HG02938 (cell line): ENCODE measurements around the gene TRIO.

Experiments
- ATAC-seq: cut with Tn5 transposase; IDR thresholded peaks from one replicate; pipeline ENCODE4 v1.9.1; 2021; ENCODE audit warnings: mild to moderate bottlenecking, moderate library complexity; ENCODE audit not compliant: unreplicated experiment

TRIO gene

DNA sequence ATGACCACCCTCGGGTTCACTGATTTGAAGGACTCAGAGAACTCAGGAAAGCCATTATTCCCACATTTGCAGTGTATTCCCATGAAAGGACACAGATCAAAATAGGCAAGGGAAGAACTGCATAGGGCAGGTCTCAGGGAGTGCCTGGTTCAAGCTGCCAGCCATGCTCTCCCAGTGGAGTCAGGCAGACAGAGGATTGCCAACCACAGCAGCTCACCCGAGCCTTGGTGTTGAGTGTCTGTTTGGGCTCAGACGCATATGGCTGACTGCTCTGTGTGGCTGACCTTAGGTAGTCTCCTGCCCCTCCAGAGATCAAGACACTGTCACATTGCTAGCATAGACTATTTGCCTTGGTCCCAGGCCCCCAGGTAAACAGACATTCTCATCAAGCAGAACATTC lies 322.6 kb downstream of the TRIO start:
- ATAC-seq, result no peak

DNA sequence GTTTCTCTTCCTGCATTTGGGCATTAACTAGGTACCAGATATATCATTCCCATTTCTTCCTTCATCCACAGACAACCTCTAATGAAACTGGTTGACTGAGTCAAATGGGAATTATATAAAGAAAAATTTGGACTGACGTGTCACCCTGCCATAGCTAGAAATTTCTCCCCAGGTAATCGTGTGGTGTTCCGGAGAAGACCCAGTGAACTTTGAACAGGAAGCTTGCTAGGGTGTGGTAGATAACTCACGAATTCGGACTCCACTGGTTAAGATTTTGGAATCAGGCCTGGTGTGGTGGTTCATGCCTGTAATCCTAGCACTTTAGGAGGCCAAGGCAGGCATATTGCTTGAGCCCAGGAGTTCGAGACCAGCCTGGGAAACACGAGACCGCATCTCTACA lies 324.1 kb downstream of the TRIO start:
- ATAC-seq, result no peak

DNA sequence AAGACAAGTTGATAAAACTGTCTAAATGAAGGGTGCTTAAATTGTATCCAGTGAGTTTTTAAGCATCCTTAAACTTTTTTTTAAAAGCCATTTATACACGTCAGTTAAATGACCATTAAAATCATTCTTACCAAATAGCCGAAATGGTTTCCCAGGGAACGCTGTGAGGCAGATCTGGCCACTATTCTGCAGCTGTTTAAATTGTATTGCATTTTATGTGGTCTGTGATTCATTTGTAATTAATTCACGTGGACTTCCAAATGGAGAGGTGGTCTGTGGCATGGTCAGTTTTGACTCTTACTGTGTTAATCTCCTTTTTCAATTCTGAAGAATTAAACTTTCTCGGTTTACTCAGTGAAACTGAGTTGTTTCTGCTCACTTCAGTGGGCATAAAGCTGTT lies 324.7 kb downstream of the TRIO start:
- ATAC-seq, result no peak

DNA sequence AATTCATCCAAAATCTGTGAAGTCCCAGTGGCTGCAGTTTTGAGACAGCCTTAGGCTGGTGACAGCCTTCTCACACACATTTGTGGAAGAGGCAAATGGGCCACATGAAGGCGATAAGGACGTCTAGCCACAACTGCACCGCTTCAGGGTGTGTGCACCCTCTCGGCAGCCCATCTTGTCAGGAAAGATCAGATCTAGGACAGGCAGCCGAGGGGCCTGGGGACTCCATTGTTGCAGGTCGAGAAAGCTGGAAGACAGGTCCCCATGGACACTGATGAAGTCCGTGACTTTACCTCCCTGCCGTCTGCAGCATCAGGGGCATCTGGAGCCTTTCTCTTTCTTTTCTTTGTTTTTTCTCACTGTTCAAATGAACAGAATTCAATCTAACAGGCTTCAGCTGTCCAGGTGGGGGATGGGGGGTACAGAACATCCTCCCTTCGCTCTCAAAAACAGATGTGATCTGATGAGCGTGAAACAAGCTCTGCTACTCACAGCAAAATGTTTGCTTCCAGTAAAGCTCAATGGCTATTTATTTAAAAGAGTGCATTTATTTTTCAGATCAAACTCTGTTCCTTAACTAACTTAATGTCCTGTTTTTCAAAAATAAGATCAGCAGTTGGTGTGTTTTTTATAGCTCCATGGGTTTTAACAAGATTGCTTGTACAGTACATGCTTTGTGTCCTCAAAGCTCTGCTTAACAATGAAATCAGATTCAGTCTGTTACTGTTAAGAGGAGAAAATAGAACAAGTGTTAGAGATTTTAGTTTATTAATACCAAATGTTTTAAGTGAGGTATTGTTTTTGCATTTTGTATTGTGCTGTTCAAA lies 326.6 kb downstream of the TRIO start:
- ATAC-seq, result no peak

DNA sequence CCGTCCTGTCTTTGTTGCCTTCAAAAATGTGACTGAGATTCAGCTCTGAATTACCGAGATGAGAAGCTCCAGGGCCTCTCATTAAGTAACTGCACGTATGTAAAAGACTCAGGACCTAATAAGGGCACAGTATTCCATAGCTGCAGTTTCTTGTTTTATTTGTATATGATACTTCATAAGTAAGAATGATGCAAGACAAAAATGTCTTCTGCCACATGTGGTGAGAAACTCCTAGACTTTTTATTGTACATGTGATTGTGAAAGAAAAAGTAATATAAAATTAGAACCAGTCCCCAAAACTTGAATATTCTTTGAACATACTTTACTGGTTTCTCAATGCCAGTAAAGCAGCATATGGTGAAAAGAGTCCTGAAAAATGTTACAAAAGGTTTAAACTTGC lies 328.4 kb downstream of the TRIO start:
- no peak for ATAC-seq

DNA sequence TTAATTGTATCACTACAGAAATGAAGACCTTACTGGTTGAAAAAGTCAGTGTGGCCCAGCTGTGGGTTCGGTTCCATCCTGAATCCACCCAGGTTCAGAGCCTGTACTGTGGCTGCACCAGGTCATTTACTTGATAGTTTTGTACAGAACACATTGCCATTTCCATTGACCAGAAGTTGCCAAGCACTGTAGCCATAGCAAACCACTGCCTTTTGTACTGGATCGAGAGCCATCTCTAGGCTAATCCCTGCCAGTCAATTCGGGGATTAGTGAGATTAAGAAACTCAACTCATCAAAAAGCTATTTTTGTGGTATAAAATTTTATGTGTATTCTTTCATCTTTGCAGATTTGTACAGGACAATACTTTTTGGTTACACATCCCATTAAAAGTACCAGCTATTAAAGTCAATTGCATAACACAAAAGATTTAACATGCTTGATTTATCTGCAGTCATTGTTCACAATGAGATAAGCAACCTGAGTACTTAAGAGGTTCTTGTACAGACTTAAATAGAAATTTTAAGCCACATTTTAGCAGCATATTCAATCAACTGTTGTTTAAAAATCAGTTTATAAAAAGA lies 329.9 kb downstream of the TRIO start:
- ATAC-seq, result no peak

DNA sequence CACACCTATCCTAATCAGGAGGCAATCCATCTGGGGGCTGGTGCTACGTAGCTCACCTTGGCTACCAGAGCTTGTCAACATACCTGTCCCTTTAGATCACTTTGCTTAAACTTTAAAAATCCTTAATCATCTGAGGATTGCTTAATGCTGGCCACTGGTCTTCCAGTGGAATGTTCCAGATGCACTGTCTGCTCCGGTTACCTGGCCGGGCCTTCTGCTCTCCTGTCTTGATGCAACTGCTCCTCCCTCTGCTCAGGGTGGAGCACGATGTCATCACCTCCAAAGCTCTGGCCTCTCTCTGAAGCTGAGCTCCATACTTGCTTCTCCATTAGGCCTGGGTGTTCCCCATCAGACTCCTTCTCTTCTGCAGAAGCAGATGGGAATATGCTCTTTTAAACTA lies 331.9 kb downstream of the TRIO start:
- no peak for ATAC-seq

DNA sequence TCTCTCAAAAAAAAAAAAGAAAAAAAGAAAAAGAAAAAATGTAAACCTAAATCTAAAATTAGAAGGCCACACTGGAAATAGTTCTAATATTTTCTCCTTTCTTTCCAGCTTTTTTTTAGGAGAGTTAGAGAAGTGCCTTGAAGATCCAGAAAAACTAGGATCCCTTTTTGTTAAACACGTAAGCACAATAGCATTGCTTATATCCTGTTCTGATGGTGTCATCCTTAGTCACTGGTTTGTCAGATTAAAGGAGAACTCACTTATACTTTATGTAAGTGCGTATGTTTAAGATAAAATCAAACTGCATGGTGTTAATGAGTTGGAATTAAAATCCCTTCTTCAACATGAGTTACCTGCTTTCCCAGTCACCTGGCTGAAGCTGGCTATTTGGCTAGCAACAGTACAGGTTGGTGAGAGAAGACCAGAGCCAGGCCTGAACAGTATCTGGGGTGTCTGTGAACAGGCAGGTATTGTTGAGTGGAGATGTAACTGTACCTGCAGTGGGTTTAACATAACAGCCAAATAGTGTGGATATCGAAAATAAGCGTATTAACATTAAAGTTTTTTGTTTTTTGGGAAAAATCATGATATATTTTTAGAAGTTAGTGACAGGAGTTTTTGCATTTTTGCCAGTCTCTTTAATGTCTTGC lies 333.8 kb downstream of the TRIO start:
- no peak for ATAC-seq

DNA sequence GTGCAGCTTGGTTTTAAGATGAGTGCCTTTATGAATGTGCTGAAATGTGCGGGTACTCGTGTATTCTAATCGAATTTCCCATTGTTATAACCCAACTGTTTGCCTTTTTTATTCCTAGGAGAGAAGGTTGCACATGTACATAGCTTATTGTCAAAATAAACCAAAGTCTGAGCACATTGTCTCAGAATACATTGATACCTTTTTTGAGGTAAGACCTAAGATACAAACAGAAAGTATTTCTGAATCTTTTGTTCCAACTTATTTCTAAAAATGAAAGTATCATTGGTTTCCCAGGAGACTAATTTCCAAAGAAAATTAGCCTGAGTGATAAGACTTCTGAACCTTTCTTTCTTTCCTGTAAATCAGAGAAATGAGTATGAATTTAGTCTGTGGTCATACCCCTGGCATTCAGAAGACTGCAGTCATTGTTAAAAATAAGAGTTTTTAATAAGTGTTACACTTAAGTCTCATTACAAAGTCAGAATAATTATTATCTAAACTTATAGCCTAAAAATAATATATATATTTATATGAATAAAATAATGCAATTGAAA lies 336.1 kb downstream of the TRIO start:
- ATAC-seq, result no peak

DNA sequence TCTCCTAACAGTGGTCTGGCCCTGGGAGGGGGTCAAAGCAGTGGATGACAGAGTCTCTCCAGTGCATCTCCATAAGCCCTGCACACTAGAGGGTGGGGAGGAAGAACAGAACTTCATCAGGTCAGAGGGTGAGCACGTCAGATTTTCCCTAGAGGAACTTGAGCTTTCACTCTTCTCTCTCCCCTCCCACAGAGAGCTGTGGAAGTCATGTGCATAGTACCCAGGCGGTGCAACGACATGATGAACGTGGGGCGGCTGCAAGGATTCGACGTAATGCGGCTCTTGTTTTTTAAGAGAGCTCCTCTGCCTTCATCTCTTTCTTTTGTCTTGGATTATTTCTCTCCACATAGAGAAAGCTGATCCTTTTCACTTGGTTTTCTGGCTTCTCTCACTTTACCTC lies 338.2 kb downstream of the TRIO start:
- ATAC-seq, result no peak

DNA sequence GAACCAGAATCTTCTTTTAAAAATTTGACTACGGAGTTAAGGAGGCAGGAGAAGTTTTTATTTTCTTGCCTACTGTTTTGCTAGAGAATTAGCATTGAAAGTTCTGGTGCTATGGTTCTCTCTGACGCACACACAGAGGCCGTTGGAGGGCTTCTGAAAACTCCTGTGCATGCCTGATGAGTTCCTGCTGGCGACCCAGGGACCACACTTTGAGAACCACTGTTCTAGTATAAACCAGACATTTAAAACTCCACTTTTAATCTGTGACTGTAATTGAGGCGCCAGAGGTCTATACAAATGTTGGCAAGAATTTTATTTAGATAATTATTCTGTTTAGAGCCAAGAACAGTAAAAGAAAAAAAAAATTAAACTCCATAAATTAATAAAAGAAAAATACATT lies 338.9 kb downstream of the TRIO start:
- no peak for ATAC-seq

DNA sequence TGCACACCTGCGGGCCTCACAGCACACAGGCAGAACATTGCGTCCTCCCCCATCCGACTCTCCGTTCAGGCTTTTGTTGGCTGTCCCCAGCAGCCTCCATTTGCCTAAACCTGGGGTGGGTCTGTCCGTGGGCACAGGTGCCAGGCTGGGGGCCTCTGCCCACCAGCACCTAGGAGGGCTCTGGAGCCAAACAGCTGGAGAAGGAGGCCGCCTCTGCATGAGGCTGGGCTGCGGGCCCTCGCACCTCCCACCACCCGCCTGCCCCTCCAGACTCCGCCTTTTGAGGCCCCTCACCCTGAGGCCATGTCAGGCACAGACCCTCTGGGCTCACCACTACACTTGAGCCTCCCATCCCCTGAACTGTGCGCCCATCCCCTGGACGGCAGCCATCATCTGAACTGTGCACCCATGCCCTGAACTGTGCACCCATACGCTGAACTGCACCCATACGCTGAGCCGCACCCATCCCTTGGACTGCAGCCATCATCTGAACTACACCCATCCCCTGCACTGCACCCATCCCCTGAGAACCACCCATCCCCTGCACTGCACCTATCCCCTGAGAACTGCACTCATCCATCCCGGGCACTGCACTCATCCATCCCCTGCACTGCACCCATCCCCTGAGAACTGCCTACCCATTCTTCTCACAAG lies 340.5 kb downstream of the TRIO start:
- no peak for ATAC-seq

DNA sequence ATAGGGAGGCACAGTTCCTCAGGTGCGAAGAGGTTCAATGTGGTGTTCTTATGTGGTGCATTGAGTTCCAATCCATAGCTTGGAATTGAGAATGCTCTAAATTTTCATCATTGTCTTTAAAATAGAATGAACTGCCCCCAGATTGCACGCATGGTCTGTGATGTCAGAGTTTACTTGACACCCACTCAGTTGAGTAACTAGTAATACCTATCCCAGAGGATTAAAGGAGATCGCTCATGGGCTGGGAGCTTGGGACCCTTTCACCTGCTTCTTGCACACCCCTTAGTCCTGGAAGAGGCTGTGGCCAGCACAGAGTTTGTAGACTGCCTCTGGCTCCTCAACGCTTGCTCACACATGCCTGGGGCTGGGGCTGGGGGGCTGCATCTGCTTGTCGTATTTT lies 343.3 kb downstream of the TRIO start:
- no peak for ATAC-seq

DNA sequence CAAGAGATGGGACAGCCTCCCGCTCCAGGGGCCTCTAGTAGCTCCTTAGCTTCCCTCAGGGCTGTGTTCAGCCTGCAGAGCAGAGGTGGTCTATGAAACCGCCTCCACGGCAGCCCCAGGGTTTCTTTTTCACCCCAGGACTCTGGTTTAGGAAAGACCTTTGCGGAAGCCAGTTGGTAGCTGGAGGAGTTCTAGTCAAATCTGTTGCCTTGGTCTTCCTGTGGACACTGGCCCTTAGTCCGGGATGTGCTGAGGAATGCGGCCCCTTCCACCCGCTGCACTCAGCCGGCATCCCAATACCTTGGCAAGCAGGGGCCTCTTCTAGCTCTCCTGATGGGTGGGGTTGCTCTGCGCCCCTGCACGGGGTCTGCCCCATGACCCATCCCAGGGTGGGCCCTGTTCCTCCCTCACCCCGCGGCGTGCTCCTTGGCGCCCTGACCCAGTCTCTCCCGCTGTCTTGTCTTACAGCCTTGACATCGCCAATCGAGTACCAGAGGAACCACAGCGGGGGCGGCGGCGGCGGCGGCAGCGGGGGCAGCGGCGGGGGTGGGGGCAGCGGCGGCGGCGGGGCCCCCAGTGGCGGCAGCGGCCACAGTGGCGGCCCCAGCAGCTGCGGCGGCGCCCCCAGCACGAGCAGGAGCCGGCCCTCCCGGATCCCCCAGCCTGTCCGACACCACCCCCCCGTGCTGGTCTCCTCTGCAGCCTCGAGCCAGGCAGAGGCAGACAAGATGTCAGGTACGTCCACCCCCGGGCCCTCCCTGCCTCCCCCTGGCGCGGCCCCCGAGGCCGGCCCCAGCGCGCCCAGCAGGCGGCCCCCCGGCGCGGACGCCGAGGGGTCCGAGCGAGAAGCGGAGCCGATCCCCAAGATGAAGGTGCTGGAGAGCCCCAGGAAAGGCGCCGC lies 344.1 kb downstream of the TRIO start:
- ATAC-seq, result no peak

DNA sequence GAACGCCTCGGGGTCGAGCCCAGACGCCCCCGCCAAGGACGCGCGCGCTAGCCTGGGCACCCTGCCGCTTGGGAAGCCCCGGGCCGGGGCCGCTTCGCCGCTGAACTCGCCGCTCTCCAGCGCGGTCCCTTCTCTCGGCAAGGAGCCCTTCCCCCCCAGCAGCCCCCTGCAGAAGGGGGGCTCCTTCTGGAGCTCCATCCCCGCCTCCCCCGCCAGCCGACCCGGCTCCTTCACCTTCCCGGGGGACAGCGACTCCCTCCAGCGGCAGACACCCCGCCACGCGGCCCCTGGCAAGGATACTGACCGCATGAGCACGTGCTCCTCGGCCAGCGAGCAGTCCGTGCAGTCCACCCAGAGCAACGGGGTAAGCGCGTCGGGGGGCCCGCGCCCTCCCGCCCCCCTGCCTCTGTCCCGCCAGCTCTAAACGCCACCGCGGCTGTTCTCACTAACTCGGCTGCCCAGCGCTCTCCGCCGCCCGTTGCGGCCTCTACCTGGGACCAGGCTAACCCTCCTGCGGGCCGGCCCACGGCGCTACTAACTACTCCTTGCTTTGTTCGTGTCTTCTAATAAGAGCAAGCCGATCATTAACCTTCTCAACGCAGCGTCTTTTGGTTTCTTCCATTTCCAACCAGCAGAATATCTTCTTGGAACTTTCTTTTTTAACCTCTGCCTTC lies 344.9 kb downstream of the TRIO start:
- no peak for ATAC-seq

DNA sequence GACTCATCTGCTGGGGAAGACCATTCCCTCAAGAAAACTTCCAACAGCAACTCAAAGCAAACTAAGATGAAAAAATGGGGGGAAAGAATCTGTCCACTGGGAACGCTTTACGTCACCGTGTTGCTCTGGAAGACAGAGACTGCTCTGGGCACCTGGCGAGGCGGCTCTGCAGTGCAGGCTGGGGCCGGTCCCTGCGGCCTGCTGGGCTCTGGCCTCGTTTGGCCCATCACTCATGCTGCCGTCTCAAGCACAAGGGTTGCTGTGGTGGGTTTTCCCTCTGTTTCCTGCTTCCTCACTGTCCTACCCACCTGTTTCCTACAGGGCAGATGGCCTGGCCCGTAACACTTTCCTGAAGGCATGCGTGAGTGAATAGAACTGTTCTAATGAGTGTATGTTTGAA lies 345.6 kb downstream of the TRIO start:
- no peak for ATAC-seq

DNA sequence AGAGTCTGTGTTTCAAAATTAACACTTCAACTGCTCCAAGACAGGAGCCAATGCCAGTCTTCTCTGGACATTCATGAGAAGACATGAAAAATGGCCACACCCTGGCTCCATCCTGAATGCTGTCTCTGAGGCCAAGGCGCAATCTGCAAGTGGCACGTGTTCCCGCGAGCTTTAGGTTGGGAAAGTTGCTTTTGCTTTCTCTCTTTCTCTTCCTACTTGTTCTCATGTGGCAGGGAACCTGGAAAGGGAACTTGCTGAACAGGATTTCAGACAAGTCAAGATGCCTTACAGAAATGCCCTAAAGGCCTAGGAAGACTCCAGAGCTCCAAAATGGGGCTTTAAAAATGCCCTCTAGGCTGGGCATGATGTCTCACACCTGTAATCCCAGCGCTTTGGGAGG lies 346.5 kb downstream of the TRIO start:
- ATAC-seq, result no peak

DNA sequence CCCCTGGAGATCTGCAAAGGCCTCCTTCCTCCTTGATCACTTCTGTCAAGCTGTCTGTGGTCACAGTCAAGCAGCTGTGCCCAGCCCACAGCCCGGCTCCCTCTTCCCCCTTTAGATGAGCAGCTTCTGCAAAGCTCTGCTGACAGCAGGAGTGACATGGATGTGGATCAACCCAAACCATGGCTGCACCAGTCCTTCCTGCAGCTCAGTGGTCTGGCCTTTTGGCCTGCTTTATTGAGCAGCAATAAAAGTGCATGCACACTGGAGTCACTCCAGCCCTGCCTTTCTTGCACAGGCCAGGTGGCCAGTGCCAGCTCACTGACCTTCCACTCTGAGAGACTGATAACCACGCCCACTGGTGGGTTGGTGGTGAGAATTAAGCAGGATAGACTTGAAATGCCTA lies 347.2 kb downstream of the TRIO start:
- no peak for ATAC-seq

DNA sequence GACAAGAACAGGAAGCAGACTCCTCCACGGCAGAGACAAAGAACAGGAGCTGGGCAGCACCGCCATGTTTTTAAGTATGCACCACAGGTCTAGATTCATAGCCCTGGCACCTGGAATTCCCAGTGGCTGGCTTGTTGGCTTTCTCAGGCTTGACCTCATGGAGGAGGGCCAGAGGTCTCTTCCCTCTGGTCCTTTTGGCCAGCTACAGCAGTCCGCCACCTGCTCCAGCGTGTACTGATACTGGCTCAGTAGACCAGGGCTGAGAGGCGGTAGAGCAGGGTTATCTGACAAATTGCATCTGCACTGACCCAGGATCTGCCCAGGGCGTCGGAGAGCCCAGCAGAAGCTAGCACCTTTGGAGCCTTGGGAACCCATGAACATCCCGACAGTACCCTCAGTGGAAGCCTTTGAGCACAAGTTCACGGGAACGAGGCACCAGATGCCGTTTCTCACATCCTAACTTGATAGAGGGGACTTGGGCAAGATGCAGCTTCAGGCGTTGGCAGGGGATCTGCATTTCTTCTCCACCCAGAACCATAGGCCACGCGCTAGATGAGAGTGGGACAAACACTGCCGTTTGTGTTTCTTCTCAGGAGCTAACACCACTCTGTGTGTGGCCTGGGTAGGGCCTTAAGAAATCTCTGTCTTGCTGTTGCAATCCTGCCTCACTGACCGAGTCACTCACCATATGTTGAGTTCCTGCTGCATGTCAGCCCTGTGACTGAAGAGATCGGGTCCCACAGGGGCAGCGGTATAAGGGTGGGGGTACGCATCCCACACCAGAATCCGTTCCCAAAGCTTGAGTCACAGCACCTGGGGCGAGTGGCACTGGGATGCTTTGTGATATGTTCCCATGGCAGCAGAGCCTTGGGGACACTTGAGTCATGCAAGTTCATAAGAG lies 348.1 kb downstream of the TRIO start:
- ATAC-seq, result no peak
